Endothelial cell of umbilical vein (primary cell): ENCODE measurements around the gene CENPB. TPM values are rescaled to one million over a fixed set of nuclear protein-coding genes. Genes with fewer than 3 reads are reported as not detected.

Source experiments
- BruUV-seq: library from RNA; stranded (reverse); fragments of 400-500 nt; replicated peaks from 2 replicates; lab custom pipeline; 2021; lab: Mats Ljungman, UMichigan
- CTCF ChIA-PET: fragments of 300-600, 350-600 bp; sonication (Branson Sonifier 250); formaldehyde crosslinking; loops from one replicate; lab custom pipeline; 2021; ENCODE audit warnings: antibody characterized with exemption, inconsistent platforms; lab: Charles Lee
- POLR2A ChIA-PET: fragments of 300-600, 350-600 bp; sonication (Branson Sonifier 250); formaldehyde crosslinking; loops from one replicate; lab custom pipeline; 2021; ENCODE audit warnings: antibody characterized with exemption, inconsistent platforms; lab: Charles Lee
- DNase-seq: peaks from one replicate; pipeline ENCODE4 v3.0.0-alpha.2; 2011; ENCODE audit warnings: low read depth, low spot score
- FAIRE-seq: peaks from 2 replicates; lab custom pipeline; 2011; peaks lifted over from hg19 to GRCh38; lab: Jason Lieb, UNC
- H2AFZ ChIP-seq: 2 replicates; pipeline ENCODE4 v1.6.0; 2012; ENCODE audit warnings: low read depth, low read length, control low read depth, inconsistent platforms
- H3K27ac ChIP-seq: 2 replicates; pipeline ENCODE4 v1.5.1; 2011; ENCODE audit warnings: low read depth, mild to moderate bottlenecking, control low read depth, low read length, moderate library complexity; ENCODE audit not compliant: insufficient read depth
- H3K27me3 ChIP-seq, 2 experiments: 2 replicates each; pipeline versions ENCODE4 v1.6.0 to v1.6.1; 2011; ENCODE audit warnings: low read length in 2 of 2, mixed read lengths in 1 of 2; ENCODE audit not compliant: control insufficient read depth in 2 of 2, insufficient read depth in 2 of 2
- H3K36me3 ChIP-seq, 2 experiments: 2 replicates in 1 of 2; 3 replicates in 1 of 2; pipeline ENCODE4 v1.5.1; 2011; ENCODE audit warnings: low read length in 2 of 2, mild to moderate bottlenecking in 1 of 2, moderate library complexity in 1 of 2; ENCODE audit not compliant: control insufficient read depth in 2 of 2, insufficient read depth in 2 of 2; ENCODE audit errors: extremely low read depth in 1 of 2
- H3K4me1 ChIP-seq: 3 replicates; pipeline ENCODE4 v1.5.1; 2011; ENCODE audit warnings: mild to moderate bottlenecking, low read length; ENCODE audit not compliant: control insufficient read depth, insufficient read depth; ENCODE audit errors: extremely low read depth
- H3K4me2 ChIP-seq: 2 replicates; pipeline ENCODE4 v1.6.1; 2011; ENCODE audit warnings: low read length, control low read depth, mixed read lengths; ENCODE audit not compliant: insufficient read depth
- H3K4me3 ChIP-seq, 3 experiments: fragments of 200-600 bp in 1 of 3; sonication (generic), shearing (Covaris generic) in 1 of 3; replicated peaks in 1 of 3; 2 replicates each; pipeline ENCODE4 v1.5.1; 2011 to 2016; ENCODE audit warnings: control low read depth in 3 of 3, low read length in 3 of 3, mild to moderate bottlenecking in 2 of 3, inconsistent platforms in 1 of 3, low read depth in 1 of 3, moderate library complexity in 1 of 3; ENCODE audit not compliant: insufficient read depth in 1 of 3
- H3K79me2 ChIP-seq: 2 replicates; pipeline ENCODE4 v1.6.0; 2012; ENCODE audit warnings: low read length, inconsistent platforms; ENCODE audit not compliant: control insufficient read depth, insufficient read depth
- H3K9ac ChIP-seq: replicated peaks from 2 replicates; pipeline ENCODE3; 2011; ENCODE audit warnings: low read length, control low read depth; ENCODE audit not compliant: insufficient read depth; ENCODE audit errors: extremely low read depth
- H3K9me1 ChIP-seq: replicated peaks from 3 replicates; pipeline ENCODE4 v1.6.0; 2011; ENCODE audit warnings: mild to moderate bottlenecking, low read length; ENCODE audit not compliant: control insufficient read depth, insufficient read depth; ENCODE audit errors: extremely low read depth
- H3K9me3 ChIP-seq: replicated peaks from 2 replicates; pipeline ENCODE4 v1.5.1; 2012; ENCODE audit warnings: low read length, inconsistent platforms; ENCODE audit not compliant: control insufficient read depth, insufficient read depth
- H4K20me1 ChIP-seq: replicated peaks from 2 replicates; pipeline ENCODE3; 2011; ENCODE audit warnings: mild to moderate bottlenecking, low read length; ENCODE audit not compliant: control insufficient read depth, insufficient read depth; ENCODE audit errors: extremely low read depth
- EZH2 ChIP-seq: IDR thresholded peaks from 2 replicates; pipeline ENCODE4 v1.6.1; 2012; ENCODE audit warnings: borderline replicate concordance, low read depth, mild to moderate bottlenecking, moderate library complexity, low read length, inconsistent platforms; ENCODE audit not compliant: severe bottlenecking
- FOS ChIP-seq: IDR thresholded peaks from 2 replicates; pipeline ENCODE4 v1.6.1; 2011; ENCODE audit warnings: mild to moderate bottlenecking, low read length, moderate library complexity, borderline replicate concordance; ENCODE audit not compliant: insufficient read depth
- GATA2 ChIP-seq: IDR thresholded peaks from 2 replicates; pipeline ENCODE4 v1.7.0; 2011; ENCODE audit warnings: low read depth, mild to moderate bottlenecking, moderate library complexity, mixed read lengths, low read length; ENCODE audit not compliant: insufficient read length, insufficient read depth
- JUN ChIP-seq: IDR thresholded peaks from 2 replicates; pipeline ENCODE4 v1.6.1; 2011; ENCODE audit warnings: borderline replicate concordance, low read depth; ENCODE audit not compliant: insufficient read length, insufficient read depth
- MYC ChIP-seq: IDR thresholded peaks from one replicate; pipeline ENCODE4 v1.6.1; 2011; ENCODE audit warnings: mild to moderate bottlenecking, low read depth, low read length
- POLR2A ChIP-seq: IDR thresholded peaks from 2 replicates; pipeline ENCODE4 v1.6.1; 2012; ENCODE audit warnings: low read depth, mild to moderate bottlenecking, control low read depth, low read length
- POLR2AphosphoS5 ChIP-seq: IDR thresholded peaks from 2 replicates; pipeline ENCODE4 v1.6.1; 2012; ENCODE audit warnings: low read depth, mild to moderate bottlenecking, control low read depth, low read length, moderate library complexity; ENCODE audit not compliant: insufficient read depth
- dilution Hi-C: fragments of 300-500 bp; cut with MboI; formaldehyde crosslinking; loops from one replicate; pipeline ENCODE4 v1.15.0; 2019; ENCODE audit warnings: low sequenced_read_pairs; ENCODE audit not compliant: extremely low pct_ligation_motif_present
- intact Hi-C: fragments of 100-400 bp; cut with micrococcal nuclease; formaldehyde crosslinking; loops from one replicate; pipeline ENCODE4 v1.10.0; 2022
- polyA plus RNA-seq, 4 experiments: library from polyadenylated mRNA; depleted of rRNA in 3 of 4; stranded (reverse) in 3 of 4; unstranded in 1 of 4; fragments of >200 nt; gene quantifications; 2 replicates each; pipeline versions ENCODE4 v1.2.1 to v1.2.3, GENCODE V29; 2011 to 2012; ENCODE audit warnings: missing spikeins in 1 of 4
- total RNA-seq: library from RNA; stranded (reverse); gene quantifications from 2 replicates; pipeline ENCODE4 v1.2.3, GENCODE V29; 2021
- TF ChIP-seq, protein P1 (sequence below): IDR thresholded peaks from 2 replicates; pipeline ENCODE4 v1.6.1; 2011; ENCODE audit not compliant: insufficient read depth, insufficient read length
- TF ChIP-seq, protein P2 (sequence below), 2 donors: IDR thresholded peaks; 1 replicate in 1 of 2; 2 replicates in 1 of 2; pipeline ENCODE4 v1.5.1; 2011; ENCODE audit warnings: low read length in 2 of 2, mild to moderate bottlenecking in 2 of 2, moderate library complexity in 2 of 2, control low read depth in 1 of 2, inconsistent platforms in 1 of 2, low read depth in 1 of 2; ENCODE audit not compliant: insufficient read depth in 1 of 2; ENCODE audit errors: extremely low read depth in 1 of 2

CENPB gene
- total and polyA plus RNA-seq, 2 donors (not counting 3 experiments of a cell fraction or from before 2014, with no cell fraction given) = 30.4 to 90.3 TPM

DNA sequence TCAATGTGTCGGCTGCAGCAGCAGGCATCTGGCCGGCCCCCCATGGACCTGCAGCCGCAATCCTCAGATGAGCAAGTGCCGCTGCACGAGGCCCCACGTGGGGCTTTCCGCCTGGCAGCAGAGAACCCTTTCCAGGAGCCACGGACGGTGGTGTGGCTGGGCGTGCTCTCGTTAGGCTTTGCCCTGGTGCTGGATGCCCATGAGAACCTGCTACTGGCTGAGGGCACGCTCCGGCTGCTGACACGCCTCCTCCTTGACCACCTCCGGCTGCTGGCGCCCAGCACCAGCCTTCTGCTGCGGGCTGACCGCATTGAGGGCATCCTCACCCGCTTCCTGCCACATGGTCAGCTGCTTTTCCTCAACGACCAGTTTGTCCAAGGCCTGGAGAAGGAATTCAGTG lies 37.3 kb upstream of the CENPB start:
- TF ChIP-seq FOS (no peak), JUN (no peak), EZH2 (no peak), POLR2A (no peak), POLR2AphosphoS5 (no peak), GATA2 (no peak), MYC (no peak)
- TF ChIP-seq, protein P1, sequence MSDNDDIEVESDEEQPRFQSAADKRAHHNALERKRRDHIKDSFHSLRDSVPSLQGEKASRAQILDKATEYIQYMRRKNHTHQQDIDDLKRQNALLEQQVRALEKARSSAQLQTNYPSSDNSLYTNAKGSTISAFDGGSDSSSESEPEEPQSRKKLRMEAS = no peak
- TF ChIP-seq, protein P2, sequence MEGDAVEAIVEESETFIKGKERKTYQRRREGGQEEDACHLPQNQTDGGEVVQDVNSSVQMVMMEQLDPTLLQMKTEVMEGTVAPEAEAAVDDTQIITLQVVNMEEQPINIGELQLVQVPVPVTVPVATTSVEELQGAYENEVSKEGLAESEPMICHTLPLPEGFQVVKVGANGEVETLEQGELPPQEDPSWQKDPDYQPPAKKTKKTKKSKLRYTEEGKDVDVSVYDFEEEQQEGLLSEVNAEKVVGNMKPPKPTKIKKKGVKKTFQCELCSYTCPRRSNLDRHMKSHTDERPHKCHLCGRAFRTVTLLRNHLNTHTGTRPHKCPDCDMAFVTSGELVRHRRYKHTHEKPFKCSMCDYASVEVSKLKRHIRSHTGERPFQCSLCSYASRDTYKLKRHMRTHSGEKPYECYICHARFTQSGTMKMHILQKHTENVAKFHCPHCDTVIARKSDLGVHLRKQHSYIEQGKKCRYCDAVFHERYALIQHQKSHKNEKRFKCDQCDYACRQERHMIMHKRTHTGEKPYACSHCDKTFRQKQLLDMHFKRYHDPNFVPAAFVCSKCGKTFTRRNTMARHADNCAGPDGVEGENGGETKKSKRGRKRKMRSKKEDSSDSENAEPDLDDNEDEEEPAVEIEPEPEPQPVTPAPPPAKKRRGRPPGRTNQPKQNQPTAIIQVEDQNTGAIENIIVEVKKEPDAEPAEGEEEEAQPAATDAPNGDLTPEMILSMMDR (IDR thresholded peaks at IDR 0.05; ENCODE audit: extremely low read depth in 1 of 2, insufficient read depth in 1 of 2, low read depth in 1 of 2, low read length in 2 of 2) = no peak
- Histone ChIP-seq H3K27me3 (no peaks in the 10 kb centered on the region), H3K9me3 (no peaks in the 10 kb centered on the region), H3K79me2 (peaks cover 4% of the 10 kb centered on the region), H3K9me1 (no peaks in the 10 kb centered on the region), H3K27ac (no peak overlapping the region), H3K4me3 (no peak overlapping the region), H3K4me1 (peaks cover 7% of the 10 kb centered on the region), H2AFZ (no peak overlapping the region), H4K20me1 (no peaks in the 10 kb centered on the region), H3K36me3 (peaks cover 2 to 19% of the 10 kb centered on the region in 2 experiments), H3K4me2 (no peak overlapping the region), H3K9ac (no peak overlapping the region)
- intact Hi-C loops (loop anchor here (2.0 kb wide), 1 partner anchor 15 kb away; no protein-coding TSS in a partner anchor), dilution Hi-C loops (no loop called here)
- no TSS peak for BruUV-seq
- FAIRE-seq (no peak), DNase-seq (no peak)
- ChIA-PET CTCF (no interaction called here), POLR2A (no interaction called here)
